COLO829 (cell line): ENCODE data around the gene SERPINB8.
"Not testable (repeated sequence)": the region's sequence is repeated elsewhere in the genome, so short reads cannot be mapped to it uniquely, and the experiment has no call there.

Experiments
- DNase-seq: peaks from one replicate; pipeline ENCODE4 v3.0.0; 2012; ENCODE audit warnings: low spot score

The SERPINB8 gene, protein sequence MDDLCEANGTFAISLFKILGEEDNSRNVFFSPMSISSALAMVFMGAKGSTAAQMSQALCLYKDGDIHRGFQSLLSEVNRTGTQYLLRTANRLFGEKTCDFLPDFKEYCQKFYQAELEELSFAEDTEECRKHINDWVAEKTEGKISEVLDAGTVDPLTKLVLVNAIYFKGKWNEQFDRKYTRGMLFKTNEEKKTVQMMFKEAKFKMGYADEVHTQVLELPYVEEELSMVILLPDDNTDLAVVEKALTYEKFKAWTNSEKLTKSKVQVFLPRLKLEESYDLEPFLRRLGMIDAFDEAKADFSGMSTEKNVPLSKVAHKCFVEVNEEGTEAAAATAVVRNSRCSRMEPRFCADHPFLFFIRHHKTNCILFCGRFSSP

DNA sequence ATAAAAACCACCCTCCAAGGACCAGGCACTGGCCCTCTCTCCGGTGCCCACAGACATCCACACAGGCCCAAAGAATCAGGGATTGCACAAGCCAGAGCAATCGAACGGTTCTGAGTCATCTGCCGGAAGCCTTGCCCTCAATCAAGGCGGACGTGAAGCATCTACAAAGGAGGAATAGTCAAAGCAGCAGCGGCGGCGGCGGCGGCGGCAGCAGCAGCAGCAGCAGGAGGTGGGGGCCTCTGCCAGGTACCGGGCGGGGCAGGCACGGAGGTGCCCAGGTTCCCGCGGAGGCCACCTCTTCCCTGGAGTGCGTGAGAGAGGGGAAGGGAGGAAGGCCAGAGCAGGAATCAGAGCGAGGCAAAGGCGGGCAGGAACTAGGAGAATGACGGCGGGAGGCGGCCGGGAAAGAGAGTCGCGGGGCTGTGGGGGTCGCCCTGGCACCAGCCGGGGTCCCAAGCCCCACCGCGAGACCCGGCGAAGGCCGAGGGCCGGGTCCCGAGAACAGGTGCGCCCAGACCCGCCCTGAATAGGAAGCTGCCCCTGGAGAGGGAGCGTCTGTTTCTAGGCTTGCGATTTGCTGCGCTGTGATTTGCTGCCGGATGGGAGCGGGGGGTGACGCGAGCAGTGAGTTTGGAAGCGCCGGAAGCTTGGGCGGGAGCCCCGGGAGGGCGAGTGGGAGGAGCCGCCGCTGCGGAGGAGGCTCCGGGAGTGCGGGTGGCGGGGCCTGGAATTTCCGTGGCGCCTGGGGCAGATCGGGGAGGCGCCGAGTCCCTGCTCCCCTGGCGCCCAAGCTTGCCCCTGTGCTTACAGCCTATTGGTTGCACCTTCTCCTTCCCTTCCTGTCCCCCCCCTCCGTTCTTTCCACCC lies at the start of gene SERPINB8:
Gene SERPINB8, plus strand, starts transcription at position 140 of the 867 bp plus-strand sequence. CDS start 8,228 bp downstream, outside the sequence.
- DNase-seq: peak; percentile 53

DNA sequence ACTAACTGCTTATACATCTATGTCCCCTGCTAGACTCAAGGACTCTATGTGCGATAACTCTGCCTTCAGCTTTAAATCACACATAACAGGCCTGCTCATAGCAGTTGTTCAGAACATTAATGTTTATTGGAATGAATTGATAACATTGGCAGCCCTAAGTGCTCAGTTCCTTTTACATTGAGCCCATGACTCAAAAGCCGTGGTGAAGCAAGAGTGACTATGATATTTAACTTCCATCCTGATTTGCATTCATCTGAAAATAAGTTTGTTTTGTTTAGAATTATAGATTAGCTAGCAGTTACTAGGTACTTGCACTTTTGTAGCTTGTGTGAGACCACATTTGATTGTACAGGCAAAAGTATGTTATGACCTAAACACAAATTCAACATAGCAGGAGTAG lies 47.8 kb upstream of the SERPINB8 start:
- no peak for DNase-seq

DNA sequence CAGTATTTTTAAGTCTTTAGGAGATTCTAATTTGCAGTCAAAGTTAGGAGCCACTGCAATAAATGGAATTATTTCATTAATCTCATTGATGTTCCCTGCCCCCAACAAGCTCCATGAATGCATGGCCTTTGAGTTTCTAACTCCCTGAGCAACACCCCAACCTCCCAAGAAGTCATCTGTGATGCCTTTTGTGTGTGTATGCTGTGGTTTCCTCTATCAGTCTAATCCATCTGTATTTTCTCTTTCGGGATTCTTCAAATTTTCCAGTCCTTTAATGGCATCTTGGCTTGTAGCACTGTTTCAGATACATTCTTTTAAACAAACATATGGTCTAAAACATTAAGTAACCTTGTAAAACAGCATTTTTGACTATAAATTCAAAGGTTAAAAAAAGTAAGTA lies 45.3 kb upstream of the SERPINB8 start:
- DNase-seq: peak; percentile 50

DNA sequence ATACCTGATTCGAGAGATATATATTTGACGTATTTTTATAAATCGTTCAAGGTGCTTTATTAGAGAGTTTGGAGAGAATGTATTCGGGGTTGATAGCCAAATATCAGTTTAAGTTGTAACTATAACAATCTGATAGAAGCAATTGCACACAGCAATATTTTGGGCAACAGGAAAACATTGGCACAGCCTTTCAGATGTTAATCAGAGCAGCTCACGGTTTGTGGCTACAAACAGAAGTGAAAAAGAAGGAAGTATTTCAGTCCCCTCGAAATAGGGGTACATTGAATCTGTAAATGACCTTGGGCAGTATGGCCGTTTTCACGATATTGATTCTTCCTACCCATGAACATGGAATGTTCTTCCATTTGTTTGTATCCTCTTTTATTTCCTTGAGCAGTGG lies 41.5 kb upstream of the SERPINB8 start:
- no peak for DNase-seq

DNA sequence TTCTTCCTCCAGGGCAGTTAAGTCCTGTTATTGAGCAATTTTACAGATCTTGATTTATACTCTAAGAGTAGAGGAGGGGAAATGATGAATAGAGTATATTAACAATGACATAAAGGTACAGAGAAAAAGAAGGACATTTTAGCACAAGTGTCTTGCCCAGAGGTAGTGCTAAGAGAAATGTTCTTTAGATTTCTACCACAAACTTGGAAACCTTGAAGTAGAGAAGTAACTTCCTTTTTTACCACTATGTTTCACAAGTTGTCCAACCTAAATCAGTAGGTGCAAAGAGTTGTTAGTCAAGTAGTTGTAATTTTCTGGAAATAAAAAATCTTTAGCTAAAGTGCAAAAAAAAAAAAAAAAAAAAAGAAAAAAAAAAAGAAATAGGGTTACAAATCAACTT lies 40.5 kb upstream of the SERPINB8 start:
- DNase-seq: not testable (repeated sequence)

DNA sequence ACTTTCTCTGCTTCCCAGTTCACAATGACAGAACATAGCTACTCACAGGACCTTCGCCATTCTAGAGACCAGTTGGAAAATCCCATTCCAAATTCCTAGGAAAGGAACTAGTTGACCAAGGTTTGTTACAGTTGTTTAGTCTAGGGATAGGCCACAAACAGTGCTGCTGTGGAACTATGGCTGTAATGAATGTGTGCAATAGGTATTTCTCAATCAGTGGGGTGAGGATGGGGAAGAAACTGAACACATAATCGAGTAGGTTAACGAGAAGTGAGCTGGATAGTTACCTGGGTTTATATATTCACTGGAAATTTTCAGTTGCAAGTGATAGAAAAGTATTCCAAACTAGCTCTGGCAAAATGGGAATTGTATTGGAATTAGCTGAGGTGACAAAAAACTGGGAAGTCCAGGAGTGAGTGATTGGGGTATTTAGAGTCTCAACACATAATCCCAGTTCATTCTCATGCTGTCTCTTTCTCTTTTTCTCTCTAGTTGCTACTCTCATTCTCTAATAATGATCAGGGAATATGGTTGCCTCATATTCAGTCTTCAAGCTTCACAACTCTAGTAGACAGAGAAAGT lies 39.0 kb upstream of the SERPINB8 start:
- DNase-seq: no peak

DNA sequence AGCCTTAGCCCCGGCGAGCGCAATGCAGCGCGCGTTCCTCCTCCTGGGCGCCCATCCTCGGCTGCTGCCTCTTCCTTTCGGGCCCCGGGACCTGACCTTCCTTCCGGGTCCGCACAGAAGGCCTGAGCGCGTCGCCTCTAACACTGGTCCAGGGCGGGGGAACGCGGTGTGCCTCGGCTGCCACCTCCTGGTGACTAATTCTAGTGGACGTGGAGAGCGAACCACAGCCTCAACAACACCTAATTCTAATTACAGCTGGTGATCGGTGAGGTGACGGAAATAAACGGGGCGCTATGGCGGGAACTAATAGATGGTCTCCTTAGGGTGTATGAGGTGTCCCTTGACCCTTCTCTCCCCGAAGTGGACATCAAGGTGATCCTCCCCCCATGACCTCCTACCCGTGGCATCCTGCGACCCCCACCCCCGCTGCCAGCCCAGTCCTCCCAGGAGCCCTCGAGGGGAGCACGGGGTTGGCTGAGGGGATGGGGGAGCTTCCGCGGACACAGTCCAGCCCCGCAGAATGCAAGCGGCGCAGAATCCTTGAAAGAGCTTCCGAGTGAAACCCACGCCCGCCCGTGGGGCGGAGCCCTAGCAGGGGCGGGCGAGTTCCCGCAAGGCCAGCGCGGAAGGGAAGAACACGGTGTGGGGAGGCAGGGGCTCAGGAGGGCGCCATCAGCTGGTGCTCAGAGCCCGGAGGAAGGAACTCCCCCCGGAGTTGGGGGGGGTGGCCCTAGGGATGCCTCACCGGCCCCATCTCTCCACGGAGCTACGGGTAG lies 33.5 kb upstream of the SERPINB8 start:
- peak; percentile 73 for DNase-seq

DNA sequence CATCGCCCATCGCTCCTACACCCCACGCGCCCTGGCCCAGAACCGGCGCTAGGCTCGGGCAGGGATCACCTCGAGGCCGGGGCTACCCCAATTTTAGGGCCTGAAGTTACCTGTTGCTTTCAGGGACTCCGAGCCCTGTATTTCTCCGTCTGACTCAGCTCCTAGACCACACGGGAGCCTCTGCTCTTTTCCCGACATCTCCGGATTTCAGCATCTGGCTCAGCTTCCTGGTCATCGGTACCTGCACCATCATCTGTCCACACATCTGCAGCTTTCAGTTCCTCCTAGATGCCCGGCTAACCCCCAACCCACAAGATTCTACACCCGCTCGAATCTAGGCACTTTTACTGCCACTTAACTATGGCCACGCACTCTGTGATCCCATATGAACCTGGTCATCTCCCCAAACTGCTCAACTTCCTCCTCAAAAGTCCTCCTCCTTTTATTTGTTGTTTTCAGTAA lies 32.9 kb upstream of the SERPINB8 start:
- no peak for DNase-seq

DNA sequence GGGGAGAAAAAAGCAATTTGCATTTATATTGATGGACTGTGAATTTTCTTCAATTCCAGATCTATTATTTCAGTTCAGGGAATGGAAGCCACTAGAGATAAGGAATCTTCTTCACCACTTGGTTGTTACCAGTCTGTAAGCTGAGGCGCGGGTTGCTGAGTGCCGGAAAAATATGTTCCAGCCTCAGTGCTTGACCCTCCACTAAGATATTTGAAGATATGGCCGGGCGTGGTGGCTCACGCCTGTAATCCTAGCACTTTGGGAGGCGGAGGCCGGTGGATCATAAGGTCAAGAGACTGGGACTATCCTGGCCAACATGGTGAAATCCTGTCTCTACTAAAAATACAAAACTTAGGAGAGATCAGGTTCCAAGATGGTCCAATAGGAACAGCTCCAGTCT lies 29.9 kb upstream of the SERPINB8 start:
- DNase-seq: no peak

DNA sequence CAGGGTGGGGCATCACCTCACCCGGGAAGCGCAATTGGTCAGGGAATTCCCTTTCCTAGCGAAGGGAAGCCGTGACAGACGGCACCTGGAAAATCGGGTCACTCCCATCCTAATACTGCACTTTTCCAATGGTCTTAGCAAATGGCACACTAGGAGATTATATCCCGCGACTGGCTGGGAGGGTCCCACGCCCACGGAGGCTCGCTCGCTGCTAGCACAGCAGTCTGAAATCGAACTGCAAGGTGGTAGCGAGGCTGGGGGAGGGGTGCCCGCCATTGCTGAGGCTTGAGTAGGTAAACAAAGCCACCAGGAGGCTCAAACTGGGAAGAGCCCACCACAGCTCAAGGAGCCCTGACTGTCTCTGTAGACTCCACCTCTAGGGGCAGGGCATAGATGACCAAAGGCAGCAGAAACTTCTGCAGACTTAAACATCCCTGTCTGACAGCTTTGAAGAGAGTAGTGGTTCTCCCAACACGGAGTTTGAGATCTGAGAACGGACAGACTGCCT lies 29.3 kb upstream of the SERPINB8 start:
- not testable (repeated sequence) for DNase-seq

DNA sequence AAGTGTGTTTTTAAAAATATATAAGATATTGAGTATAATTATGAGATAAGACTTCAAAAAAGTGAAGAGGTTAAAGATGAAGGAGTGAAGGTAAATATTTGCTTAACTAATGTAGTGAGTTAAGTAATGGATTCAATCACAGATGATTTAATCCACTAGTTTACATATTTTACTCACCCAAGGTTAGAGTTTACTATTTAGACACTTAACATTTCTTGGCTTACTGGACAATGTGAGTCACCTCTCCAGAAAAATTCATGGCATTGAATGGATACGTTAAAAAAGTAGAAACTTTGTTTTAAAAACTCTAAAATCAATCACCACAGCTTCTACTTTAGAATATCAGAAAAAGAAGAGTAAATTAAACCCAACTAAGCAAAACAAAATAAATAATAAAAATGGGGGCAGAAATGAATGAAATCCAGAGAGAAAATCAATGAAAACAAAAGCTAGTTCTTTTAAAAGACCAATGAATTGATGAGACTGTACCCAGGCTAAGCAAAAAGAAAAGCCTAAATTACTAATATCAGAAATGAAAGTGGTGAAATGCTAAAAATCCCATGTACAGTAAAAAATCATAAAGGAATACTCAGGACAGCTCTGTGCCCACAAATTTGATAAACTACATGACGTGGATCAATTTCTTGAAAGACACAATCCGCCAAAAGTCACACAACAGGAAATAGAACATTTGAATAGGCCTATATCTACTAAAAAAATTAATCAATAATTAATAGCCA lies 22.7 kb upstream of the SERPINB8 start:
- DNase-seq: no peak

DNA sequence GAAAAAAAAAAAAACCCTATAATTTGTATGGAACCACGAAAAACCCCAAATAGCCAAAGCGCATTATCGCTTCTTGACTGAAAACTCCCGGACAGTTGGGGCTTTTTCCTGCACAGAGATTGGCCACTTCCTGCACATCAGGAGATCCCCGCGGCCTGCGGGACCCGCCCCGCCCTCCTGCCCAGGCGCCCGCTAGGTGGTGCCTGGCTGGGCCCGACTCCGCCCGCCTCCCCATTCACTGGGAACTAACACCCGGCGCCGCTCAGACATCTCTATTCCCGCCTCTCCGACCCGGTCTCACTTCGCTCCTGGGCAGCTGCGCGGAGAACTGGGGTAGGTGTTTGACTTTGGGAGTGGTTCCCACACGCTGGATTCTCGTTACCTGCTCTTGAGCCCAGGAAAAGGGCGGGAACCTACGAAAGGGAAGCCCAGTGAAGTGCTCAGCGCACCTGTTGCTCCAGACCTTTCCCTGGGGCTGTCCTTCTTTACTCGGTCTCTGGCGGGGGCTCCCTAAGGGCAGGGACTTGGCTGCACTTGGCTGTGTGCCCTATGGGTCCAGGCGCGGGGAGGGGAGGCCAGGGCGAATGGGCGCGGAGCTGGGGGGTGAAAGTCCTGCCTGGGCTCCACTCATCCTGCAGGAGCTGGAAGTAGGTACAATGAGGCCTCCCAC lies 20.7 kb upstream of the SERPINB8 start, which contains the start of gene HMSD:
Gene HMSD, plus strand, starts transcription at position 234 of the 670 bp plus-strand sequence. CDS start 4,155 bp downstream, outside the sequence.
- DNase-seq: no peak

DNA sequence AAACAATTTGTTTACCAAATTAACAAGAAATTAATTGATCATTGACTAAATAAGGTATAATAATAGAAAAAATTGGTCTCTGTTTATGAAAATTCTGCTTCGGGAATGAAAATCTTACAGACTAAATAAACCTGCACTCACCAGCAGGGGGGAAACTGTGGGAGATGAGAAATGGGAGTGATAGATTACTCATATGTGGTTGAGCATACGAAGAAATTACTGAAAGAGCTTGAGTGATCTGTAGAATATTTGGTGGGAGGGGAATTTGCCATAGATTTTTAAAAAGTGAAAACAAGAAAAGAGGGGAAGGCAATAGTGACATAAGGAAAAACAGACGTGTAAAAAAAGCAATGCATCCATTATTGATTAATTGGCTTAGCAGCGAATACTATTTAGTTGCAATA lies 18.6 kb upstream of the SERPINB8 start:
- no peak for DNase-seq

DNA sequence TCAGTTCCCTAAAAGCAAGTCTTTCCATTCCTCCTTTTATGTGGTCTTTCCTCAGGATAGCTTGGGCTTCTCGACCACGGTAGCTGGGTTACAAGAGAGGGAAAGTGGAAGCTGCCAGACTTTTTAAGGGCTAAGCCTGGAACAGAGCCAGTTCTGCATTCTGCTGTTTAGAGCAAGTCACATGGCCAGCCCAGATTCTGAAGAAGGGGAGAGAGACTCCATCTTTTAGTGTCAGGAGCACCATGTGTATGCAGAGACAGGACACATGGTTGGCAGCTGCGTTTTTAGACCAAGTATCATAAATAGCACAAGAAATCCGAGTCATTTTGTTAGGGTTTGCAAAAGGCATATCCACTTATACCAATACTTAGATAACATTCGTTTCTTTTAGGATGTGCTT lies 16.1 kb upstream of the SERPINB8 start:
- DNase-seq: no peak

DNA sequence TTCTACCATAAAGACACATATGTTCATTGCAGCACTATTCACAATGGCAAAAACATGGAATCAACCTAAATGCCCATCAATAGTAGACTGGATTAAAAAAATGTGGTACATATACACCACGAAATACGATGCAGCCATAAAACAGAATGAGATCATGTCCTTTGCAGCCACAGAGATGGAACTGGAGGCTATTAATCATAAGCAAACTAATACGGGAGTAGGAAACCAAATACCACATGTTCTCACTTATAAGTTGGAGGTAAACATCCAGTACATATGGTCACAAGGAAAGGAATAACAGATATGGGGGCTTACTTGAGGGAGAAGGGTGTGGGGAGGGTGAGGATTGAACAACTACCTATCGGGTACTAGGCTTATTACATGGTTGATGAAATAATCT lies 13.1 kb upstream of the SERPINB8 start:
- DNase-seq: no peak

DNA sequence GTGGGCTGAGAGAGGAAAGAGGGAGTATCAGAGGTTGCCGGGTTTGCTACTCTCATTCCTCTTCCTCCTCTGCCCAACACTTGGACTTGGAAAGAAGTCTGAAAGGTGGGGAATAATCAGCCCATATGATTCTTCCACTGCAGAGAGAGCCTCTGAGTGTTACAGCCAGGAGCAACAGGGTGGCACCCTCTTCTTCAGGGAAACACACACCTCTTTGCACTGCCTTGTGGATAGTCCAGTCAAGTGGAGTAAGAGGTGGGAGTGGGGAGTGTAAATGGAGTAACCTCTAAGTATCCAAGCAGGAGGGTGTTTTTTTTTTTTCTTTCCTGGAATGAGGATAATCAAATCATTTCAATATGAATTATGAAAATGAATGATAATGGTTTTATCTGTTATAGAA lies 9.0 kb upstream of the SERPINB8 start:
- DNase-seq: no peak

DNA sequence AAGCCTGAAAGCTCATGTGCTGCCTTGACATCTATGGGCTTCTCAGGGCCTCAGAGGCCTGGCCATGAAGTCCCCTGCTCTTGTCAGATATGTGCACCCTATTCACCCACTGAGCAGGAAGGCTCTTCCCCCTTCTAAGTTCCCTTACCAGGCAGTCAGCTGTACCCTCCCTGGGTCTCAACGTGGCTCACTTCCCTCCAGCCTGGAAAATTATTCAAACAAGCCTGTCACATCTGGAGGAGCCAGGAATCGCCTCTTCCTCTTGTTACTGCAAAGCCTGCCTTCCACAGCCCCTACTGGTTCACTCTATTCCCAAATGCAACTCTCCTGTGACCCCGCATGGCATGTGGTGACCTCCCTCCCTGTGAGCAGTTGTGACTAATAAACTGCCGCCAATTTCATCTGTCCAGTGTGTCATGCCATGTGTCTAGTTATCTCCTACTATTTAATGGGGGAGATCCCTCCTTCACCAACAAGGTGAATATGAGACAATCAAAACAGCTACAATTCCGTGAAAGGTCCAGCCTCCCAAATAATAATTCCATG lies 8.4 kb upstream of the SERPINB8 start:
- no peak for DNase-seq

DNA sequence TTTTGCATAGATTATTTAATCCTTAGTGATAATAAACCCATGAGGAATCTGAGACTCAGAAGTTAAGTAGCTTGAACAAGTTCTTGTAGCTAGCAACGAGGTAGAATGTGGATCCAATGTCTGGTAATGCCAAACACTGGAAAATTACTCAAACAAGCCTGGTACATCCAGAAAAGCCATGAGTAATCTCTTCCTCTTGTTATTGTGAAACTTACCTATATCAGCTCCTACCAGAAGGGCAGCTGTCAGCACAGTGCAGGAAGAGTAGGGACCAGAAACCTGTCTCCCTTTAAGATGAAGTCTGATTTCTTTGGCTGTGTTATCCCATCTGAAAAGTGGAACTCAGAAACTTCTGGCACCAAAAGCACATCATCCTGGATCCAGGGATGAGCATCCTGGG lies 7.7 kb upstream of the SERPINB8 start:
- no peak for DNase-seq

DNA sequence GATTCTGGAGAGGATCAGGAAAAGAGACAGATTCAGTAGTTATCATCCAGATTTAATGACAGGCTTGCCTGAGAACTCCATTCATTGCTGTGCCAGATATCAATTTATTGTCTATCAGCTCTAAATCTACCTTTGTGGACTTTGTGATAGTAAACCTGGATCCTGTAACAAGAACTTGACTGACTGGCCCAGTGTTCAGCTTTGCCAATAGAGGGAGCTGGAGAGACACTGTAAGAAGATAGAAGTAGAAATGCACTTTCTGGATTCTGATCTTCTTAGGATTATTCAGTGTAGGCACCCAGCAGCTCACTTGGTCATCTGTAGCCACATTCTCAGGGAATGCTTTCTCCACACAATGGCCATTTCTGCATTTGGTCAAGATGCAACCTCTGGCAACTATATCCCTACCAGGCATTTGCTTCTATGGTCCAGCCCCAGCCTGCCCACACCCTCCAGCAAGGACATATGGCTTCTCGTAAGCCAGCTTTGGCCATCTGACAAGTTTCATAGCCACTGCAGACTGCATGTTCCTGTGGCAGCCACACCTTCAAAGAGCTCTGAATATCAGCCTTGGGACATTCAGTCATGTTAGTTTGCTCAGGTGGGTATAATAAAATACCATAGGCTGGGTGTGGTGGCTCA lies 6.1 kb upstream of the SERPINB8 start:
- DNase-seq: no peak

DNA sequence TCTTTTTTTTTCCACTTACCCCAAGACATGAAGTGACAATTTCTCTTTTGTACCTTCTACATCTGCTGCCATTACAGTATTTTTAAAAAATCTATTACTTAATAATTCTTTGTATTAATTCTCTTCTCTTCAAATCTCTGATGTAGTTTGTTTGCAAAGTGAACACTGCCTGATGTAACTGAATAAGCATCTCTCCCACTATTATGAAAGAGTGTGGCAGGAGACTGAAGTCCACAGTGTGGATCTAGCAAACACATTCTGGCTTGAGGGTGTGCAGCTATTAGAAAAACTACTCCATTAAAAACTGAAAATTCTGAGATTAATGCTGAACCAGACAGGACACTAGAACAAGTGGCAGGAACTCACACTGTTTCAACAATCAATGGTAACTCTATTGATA lies 5.0 kb upstream of the SERPINB8 start:
- no peak for DNase-seq
